H1 (cell line): ENCODE measurements around the gene NELFA. TPM values are rescaled to one million over a fixed set of nuclear protein-coding genes. Genes with fewer than 3 reads are reported as not detected.

Source experiments
- CTCF ChIA-PET: fragments of 300-600 bp; sonication (Branson Sonifier 250); formaldehyde crosslinking; loops from one replicate; lab custom pipeline; 2021; ENCODE audit not compliant: partially characterized antibody; lab: Charles Lee
- POLR2A ChIA-PET: fragments of 300-600 bp; sonication (Branson Sonifier 250); formaldehyde crosslinking; loops from one replicate; lab custom pipeline; 2021; ENCODE audit warnings: inconsistent platforms; ENCODE audit not compliant: partially characterized antibody; lab: Charles Lee
- DNase-seq, 2 experiments: peaks; one replicate each; pipeline versions ENCODE4 v3.0.0 to v3.0.0-alpha.2; 2010 to 2022; ENCODE audit warnings: low spot score in 2 of 2, low read depth in 1 of 2, mixed read lengths in 1 of 2
- FAIRE-seq: peaks from 2 replicates; lab custom pipeline; 2011; peaks lifted over from hg19 to GRCh38; lab: Jason Lieb, UNC
- H2AFZ ChIP-seq: 2 replicates; pipeline ENCODE4 v1.8.1; 2012; ENCODE audit warnings: low read length, inconsistent platforms
- H2AK5ac ChIP-seq: 2 replicates; pipeline ENCODE4 v1.6.1; 2013; ENCODE audit warnings: low read depth, low read length
- H2BK120ac ChIP-seq: replicated peaks from 2 replicates; pipeline ENCODE3; 2013; ENCODE audit warnings: low read depth, low read length, inconsistent platforms
- H2BK12ac ChIP-seq: 2 replicates; pipeline ENCODE4 v1.6.1; 2013; ENCODE audit warnings: low read depth, low read length
- H2BK15ac ChIP-seq: 2 replicates; pipeline ENCODE4 v1.6.1; 2013; ENCODE audit warnings: low read length
- H2BK20ac ChIP-seq: 2 replicates; pipeline ENCODE4 v1.6.1; 2013; ENCODE audit warnings: low read length
- H2BK5ac ChIP-seq: 2 replicates; pipeline ENCODE4 v1.6.1; 2013; ENCODE audit warnings: low read depth, low read length
- H3K14ac ChIP-seq: 2 replicates; pipeline ENCODE4 v1.6.1; 2013; ENCODE audit warnings: inconsistent platforms; ENCODE audit not compliant: insufficient read length
- H3K18ac ChIP-seq: 2 replicates; pipeline ENCODE4 v1.6.1; 2013; ENCODE audit warnings: low read length; ENCODE audit errors: extremely low read depth
- H3K23ac ChIP-seq: 2 replicates; pipeline ENCODE4 v1.6.1; 2013; ENCODE audit warnings: inconsistent platforms; ENCODE audit not compliant: insufficient read length
- H3K23me2 ChIP-seq: 2 replicates; pipeline ENCODE4 v1.6.1; 2013; ENCODE audit warnings: low read depth, low read length
- H3K27ac ChIP-seq: 2 replicates; pipeline ENCODE4 v1.6.1; 2011; ENCODE audit warnings: low read depth, low read length, inconsistent platforms
- H3K27me3 ChIP-seq, 4 experiments: replicated peaks in 1 of 4; 1 replicate in 1 of 4; 2 replicates in 3 of 4; pipeline versions ENCODE4 v1.6.1 to v1.8.1; 2011 to 2013; ENCODE audit warnings: low read length in 3 of 4, mild to moderate bottlenecking in 3 of 4, inconsistent platforms in 2 of 4, mixed read lengths in 2 of 4, moderate library complexity in 1 of 4; ENCODE audit not compliant: control insufficient read depth in 3 of 4, insufficient read depth in 3 of 4; ENCODE audit errors: extremely low read depth in 1 of 4
- H3K36me3 ChIP-seq, 4 experiments: 2 replicates each; pipeline versions ENCODE4 v1.6.1 to v1.8.1; 2011 to 2013; ENCODE audit warnings: mild to moderate bottlenecking in 4 of 4, low read length in 3 of 4, moderate library complexity in 2 of 4, control low read depth in 1 of 4, inconsistent platforms in 1 of 4; ENCODE audit not compliant: insufficient read depth in 4 of 4, control insufficient read depth in 2 of 4
- H3K4ac ChIP-seq: replicated peaks from 2 replicates; pipeline ENCODE3; 2013; ENCODE audit warnings: low read length, low read depth, mixed read lengths, inconsistent platforms; ENCODE audit not compliant: insufficient read length
- H3K4me1 ChIP-seq, 4 experiments: replicated peaks in 1 of 4; 1 replicate in 1 of 4; 2 replicates in 3 of 4; pipeline versions ENCODE4 v1.6.1 to v1.8.1; 2011 to 2013; ENCODE audit warnings: low read length in 3 of 4, inconsistent platforms in 2 of 4, mixed read lengths in 1 of 4; ENCODE audit not compliant: insufficient read depth in 4 of 4, control insufficient read depth in 3 of 4
- H3K4me2 ChIP-seq, 2 experiments: 2 replicates each; pipeline versions ENCODE4 v1.6.1 to v1.8.1; 2011 to 2013; ENCODE audit warnings: low read depth in 2 of 2, low read length in 2 of 2, control low read depth in 1 of 2, inconsistent platforms in 1 of 2, mild to moderate bottlenecking in 1 of 2; ENCODE audit not compliant: insufficient read depth in 1 of 2
- H3K4me3 ChIP-seq, 4 experiments: fragments of 200-600, 300-600 bp in 1 of 4; sonication (generic), shearing (Covaris generic), sonication (Bioruptor Twin) in 1 of 4; 2 replicates each; pipeline versions ENCODE4 v1.5.1 to v1.8.1; 2011 to 2016; ENCODE audit warnings: low read length in 4 of 4, low read depth in 3 of 4, control low read depth in 2 of 4, inconsistent platforms in 2 of 4, mild to moderate bottlenecking in 2 of 4, mixed read lengths in 1 of 4, moderate library complexity in 1 of 4; ENCODE audit not compliant: insufficient read depth in 2 of 4; ENCODE audit errors: extremely low read depth in 1 of 4
- H3K56ac ChIP-seq: replicated peaks from 2 replicates; pipeline ENCODE3; 2013; ENCODE audit warnings: low read depth, mild to moderate bottlenecking, mixed read lengths, low read length, inconsistent platforms; ENCODE audit not compliant: insufficient read length
- H3K79me1 ChIP-seq: 2 replicates; pipeline ENCODE4 v1.6.1; 2013; ENCODE audit warnings: low read depth, low read length, control low read depth
- H3K79me2 ChIP-seq, 2 experiments: 2 replicates each; pipeline versions ENCODE4 v1.6.1 to v1.8.1; 2012 to 2013; ENCODE audit warnings: low read length in 2 of 2, mild to moderate bottlenecking in 2 of 2, inconsistent platforms in 1 of 2; ENCODE audit not compliant: insufficient read depth in 2 of 2, control insufficient read depth in 1 of 2
- H3K9ac ChIP-seq, 4 experiments: replicated peaks in 1 of 4; 1 replicate in 1 of 4; 2 replicates in 3 of 4; pipeline versions ENCODE4 v1.6.1 to v1.8.1; 2011 to 2013; ENCODE audit warnings: low read depth in 3 of 4, low read length in 3 of 4, control low read depth in 2 of 4, mild to moderate bottlenecking in 2 of 4, moderate library complexity in 2 of 4, inconsistent platforms in 1 of 4; ENCODE audit errors: extremely low read depth in 1 of 4
- H3K9me3 ChIP-seq, 2 experiments: 2 replicates each; pipeline versions ENCODE4 v1.6.1 to v1.8.1; 2012 to 2013; ENCODE audit warnings: mild to moderate bottlenecking in 2 of 2, moderate library complexity in 2 of 2, control low read depth in 1 of 2, inconsistent platforms in 1 of 2, low read depth in 1 of 2, low read length in 1 of 2, mixed read lengths in 1 of 2; ENCODE audit not compliant: insufficient read depth in 2 of 2
- H4K20me1 ChIP-seq, 2 experiments: replicated peaks in 1 of 2; 2 replicates each; pipeline versions ENCODE3 to v1.8.1; 2011 to 2013; ENCODE audit warnings: inconsistent platforms in 2 of 2, low read length in 2 of 2, mild to moderate bottlenecking in 1 of 2; ENCODE audit not compliant: insufficient read depth in 2 of 2, control insufficient read depth in 1 of 2
- H4K5ac ChIP-seq: 2 replicates; pipeline ENCODE4 v1.6.1; 2013; ENCODE audit warnings: low read length, low read depth, mixed read lengths, inconsistent platforms; ENCODE audit not compliant: insufficient read length
- H4K8ac ChIP-seq: 2 replicates; pipeline ENCODE4 v1.8.0; 2013; ENCODE audit warnings: mild to moderate bottlenecking, moderate library complexity, low read length, inconsistent platforms; ENCODE audit not compliant: insufficient read depth; ENCODE audit errors: extremely low read depth
- H4K91ac ChIP-seq: replicated peaks from 2 replicates; pipeline ENCODE3; 2013; ENCODE audit warnings: low read length, mixed read lengths, inconsistent platforms; ENCODE audit not compliant: insufficient read length
- POLR2AphosphoS5 ChIP-seq: IDR thresholded peaks from 2 replicates; pipeline ENCODE4 v1.6.1; 2011; ENCODE audit warnings: low read depth, low read length
- POU5F1 ChIP-seq: IDR thresholded peaks from 2 replicates; pipeline ENCODE4 v1.6.1; 2011; ENCODE audit warnings: low read depth, mild to moderate bottlenecking, low read length, moderate library complexity
- RFX5 ChIP-seq: IDR thresholded peaks from 2 replicates; pipeline ENCODE4 v1.6.1; 2011; ENCODE audit warnings: low read depth, low read length, improper control_type of control experiment, borderline replicate concordance
- WGBS, 2 experiments: shearing (Covaris generic) in 1 of 2; methylation state at CpG; one replicate each; pipeline versions ENCODE4 v1.1.6 to v1.1.7; 2013 to 2015; ENCODE audit warnings: low lambda C conversion rate in 2 of 2, mixed read lengths in 2 of 2, inconsistent platforms in 1 of 2, low coverage in 1 of 2, missing lambda C conversion rate in 1 of 2; ENCODE audit not compliant: insufficient replicate concordance in 2 of 2, insufficient coverage in 1 of 2, insufficient read length in 1 of 2; ENCODE audit errors: extremely low coverage in 1 of 2, missing lambda C conversion rate in 1 of 2; 5-methylcytosine and 5-hydroxymethylcytosine counted together
- polyA plus RNA-seq, 7 experiments: library from polyadenylated mRNA; depleted of rRNA in 3 of 7; stranded (reverse) in 5 of 7; unstranded in 2 of 7; fragments of >200 nt in 5 of 7; fragments of 200-250 nt in 2 of 7; gene quantifications; 1 replicate in 5 of 7; 2 replicates in 1 of 7; 4 replicates in 1 of 7; pipeline versions ENCODE4 v1.2.1 to v1.2.3, GENCODE V29; 2011 to 2013; ENCODE audit warnings: missing spikeins in 2 of 7, mixed read lengths in 2 of 7
- total RNA-seq: library from RNA; stranded (reverse); fragmentation: NEBNext Ultra II Directional; extraction: Animal tissue kit (Norgen Biotek cat#: 25700); gene quantifications from 2 replicates; pipeline ENCODE4 v1.2.1, GENCODE V29; 2021

The NELFA gene
- total and polyA plus RNA-seq, 2 of the 8 experiments (the other 6 are each of a cell fraction or from before 2014, with no cell fraction given) = 41.8 to 57.5 TPM

- no peak overlapping the region for H2BK5ac ChIP-seq
- H3K79me2 ChIP-seq = no peaks in the 10 kb centered on the region
- H3K23me2 ChIP-seq = peaks cover 9% of the 10 kb centered on the region; the same call in 1 of the 2 replicates
- H3K18ac ChIP-seq = no peak overlapping the region
- H4K8ac ChIP-seq = no peak overlapping the region
- H3K27me3 ChIP-seq = peaks cover 14 to 34% (median 29%) of the 10 kb centered on the region in 4 experiments
- no peaks in the 10 kb centered on the region for H3K79me1 ChIP-seq
- FAIRE-seq (no peak), DNase-seq (no peak)
- H2BK15ac ChIP-seq = no peak overlapping the region
- H3K36me3 ChIP-seq = no peaks in the 10 kb centered on the region; a peak in 1 of 8 replicates
- H2AK5ac ChIP-seq = no peak overlapping the region
- no peak overlapping the region for H2BK20ac ChIP-seq
- POLR2A ChIA-PET = interaction anchor here (0.7 to 1.1 kb wide), 2 partner anchors 28 to 431 kb away, joined by 3 read pairs; partner anchors contain the start of gene NELFA
- CTCF ChIA-PET = interaction anchor here (0.7 to 2.0 kb wide), 4 partner anchors 46 to 109 kb away, joined by 3 to 4 read pairs (median 3); no protein-coding TSS in a partner anchor
- no peak overlapping the region for H3K9ac ChIP-seq
- H4K5ac ChIP-seq = no peak overlapping the region
- H2BK12ac ChIP-seq = no peak overlapping the region
- no peaks in the 10 kb centered on the region for H3K9me3 ChIP-seq
- H3K4ac ChIP-seq = no peak overlapping the region
- H3K23ac ChIP-seq = no peak overlapping the region
- no peak overlapping the region for H3K56ac ChIP-seq
- WGBS, 2 experiments = 93% methylated on average over 7 of the region's 7 CpGs; no CpG with 5 or more reads in 1 of the 2 experiments
- H3K4me2 ChIP-seq = no peak overlapping the region
- H3K4me3 ChIP-seq = no peak overlapping the region
- H3K27ac ChIP-seq = no peak overlapping the region
- H2AFZ ChIP-seq = no peak overlapping the region
- H4K91ac ChIP-seq = no peak overlapping the region
- H4K20me1 ChIP-seq = peaks cover 0 to 1% of the 10 kb centered on the region in 2 experiments
- H3K14ac ChIP-seq = no peak overlapping the region
- peaks cover 0 to 3% (median 0%) of the 10 kb centered on the region in 4 experiments; a peak in 1 of 7 replicates for H3K4me1 ChIP-seq
- no peak overlapping the region for H2BK120ac ChIP-seq
- no peak for TF ChIP-seq POU5F1
- no peak for TF ChIP-seq POLR2AphosphoS5
- no peak for TF ChIP-seq RFX5
These were observed 28.1 kb upstream of the NELFA start for GRCh38 chr4:2036866-2037265.
